Lower lobe of right lung (tissue), 2 donors: Measurements from ENCODE around the gene SORL1-AS1.
A peak's percentile ranks its signal among the peaks of the same experiment; 100 is the strongest.

ENCODE experiments used
- ATAC-seq, 2 donors: fragments of 200-7000 bp; cut with Tn5 transposase; one replicate each; pipeline ENCODE4 v1.9.1; 2020 to 2022; ENCODE audit warnings: mild to moderate bottlenecking in 2 of 2, moderate library complexity in 2 of 2
- DNase-seq: peaks from one replicate; pipeline ENCODE4 v3.0.0-alpha.2; 2020
- H3K27ac ChIP-seq: fragments of 200-600 bp; one replicate; pipeline ENCODE4 v1.8.0; 2022
- H3K27me3 ChIP-seq: fragments of 200-600 bp; one replicate; pipeline ENCODE4 v1.8.0; 2022; ENCODE audit warnings: low read depth
- H3K36me3 ChIP-seq: fragments of 200-600 bp; one replicate; pipeline ENCODE4 v1.8.0; 2022; ENCODE audit warnings: mild to moderate bottlenecking
- H3K4me1 ChIP-seq: fragments of 200-600 bp; one replicate; pipeline ENCODE4 v1.8.0; 2022
- H3K4me3 ChIP-seq: fragments of 200-600 bp; one replicate; pipeline ENCODE4 v1.8.0; 2022; ENCODE audit warnings: mild to moderate bottlenecking
- H3K9me3 ChIP-seq: fragments of 200-600 bp; one replicate; pipeline ENCODE4 v1.8.0; 2022
- CTCF ChIP-seq: fragments of 200-600 bp; IDR thresholded peaks from one replicate; pipeline ENCODE4 v1.8.0; 2022; ENCODE audit warnings: antibody characterized with exemption, mild to moderate bottlenecking
- intact Hi-C: fragments of 100-400 bp; cut with DNase I; formaldehyde crosslinking; loops from one replicate; pipeline ENCODE4 v1.11.0; 2022
- donor health status: DM: no; HTN: yes; CAD: no; lungs with severe emphysema.

SORL1-AS1 gene

GRCh38 chr11:121463689-121464335 is 11.0 kb upstream of the SORL1-AS1 start:
- DNase-seq, result no peak
- Histone ChIP-seq H3K27ac (no peak overlapping the region), H3K36me3 (no peaks in the 10 kb centered on the region), H3K9me3 (no peaks in the 10 kb centered on the region), H3K27me3 (no peaks in the 10 kb centered on the region), H3K4me1 (peaks cover 41% of the 10 kb centered on the region), H3K4me3 (no peak overlapping the region)
- TF ChIP-seq CTCF, result no peak
- intact Hi-C loops, result no loop called here
- no peak for ATAC-seq

- no peak for ATAC-seq
- Histone ChIP-seq H3K27me3 (no peaks in the 10 kb centered on the region), H3K9me3 (no peaks in the 10 kb centered on the region), H3K27ac (no peak overlapping the region), H3K4me3 (no peak overlapping the region), H3K4me1 (peaks cover 24% of the 10 kb centered on the region), H3K36me3 (no peaks in the 10 kb centered on the region)
- no peak for DNase-seq
- intact Hi-C loops, result no loop called here
- TF ChIP-seq CTCF, result no peak
These were observed 9.1 kb upstream of the SORL1-AS1 start for GRCh38 chr11:121461843-121462242.

GRCh38 chr11:121460941-121461514 is 8.3 kb upstream of the SORL1-AS1 start:
- no peak for DNase-seq
- no peak for TF ChIP-seq CTCF
- H3K4me3 ChIP-seq, result no peak overlapping the region
- intact Hi-C loops, result no loop called here
- no peaks in the 10 kb centered on the region for H3K27me3 ChIP-seq
- H3K36me3 ChIP-seq, result no peaks in the 10 kb centered on the region
- H3K4me1 ChIP-seq, result peaks cover 16% of the 10 kb centered on the region
- H3K9me3 ChIP-seq, result no peaks in the 10 kb centered on the region
- H3K27ac ChIP-seq, result no peak overlapping the region
- peak; percentile 61 to 71 for ATAC-seq

GRCh38 chr11:121459413-121460017 is 6.7 kb upstream of the SORL1-AS1 start:
- no peak for TF ChIP-seq CTCF
- H3K27me3 ChIP-seq, result no peaks in the 10 kb centered on the region
- H3K4me1 ChIP-seq, result peaks cover 3% of the 10 kb centered on the region
- DNase-seq (no peak), ATAC-seq (no peak)
- no peak overlapping the region for H3K27ac ChIP-seq
- H3K36me3 ChIP-seq, result no peaks in the 10 kb centered on the region
- no peak overlapping the region for H3K4me3 ChIP-seq
- H3K9me3 ChIP-seq, result no peaks in the 10 kb centered on the region
- intact Hi-C loops, result no loop called here

- Histone ChIP-seq H3K36me3 (no peaks in the 10 kb centered on the region), H3K4me1 (no peaks in the 10 kb centered on the region), H3K9me3 (no peaks in the 10 kb centered on the region), H3K27me3 (no peaks in the 10 kb centered on the region), H3K27ac (no peak overlapping the region), H3K4me3 (no peak overlapping the region)
- no peak for TF ChIP-seq CTCF
- ATAC-seq (no peak), DNase-seq (no peak)
- intact Hi-C loops, result no loop called here
These were observed 5.8 kb upstream of the SORL1-AS1 start for GRCh38 chr11:121458551-121458950.
